Measurements from ENCODE around the gene SLC8A1. TPM values are rescaled to one million over a fixed set of nuclear protein-coding genes. Genes with fewer than 3 reads are reported as not detected.

SLC8A1 gene
- total RNA-seq, 1 donor = 39.1 TPM

DNA sequence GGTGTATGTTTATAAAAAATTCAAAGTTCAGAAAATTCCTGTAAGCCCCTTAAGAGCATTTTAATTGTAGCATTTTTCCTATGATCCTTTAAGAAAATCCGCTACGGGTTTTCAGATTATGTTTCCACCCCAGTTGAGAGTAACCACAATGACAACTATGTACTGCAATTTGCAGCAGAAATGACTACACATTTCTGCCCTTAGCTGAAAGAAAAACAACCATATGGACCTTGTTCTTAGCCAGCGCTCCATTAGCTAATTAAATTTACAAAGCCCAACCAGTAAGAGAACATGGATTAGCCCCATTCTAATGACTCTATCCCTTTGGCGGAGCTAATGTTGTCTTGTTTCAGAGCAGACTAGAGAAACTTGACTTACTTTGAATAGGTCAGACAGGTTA, 247.6 kb downstream of the SLC8A1 start:
- no peak overlapping the region for H3K4me3 ChIP-seq (ENCODE audit: low read depth, low read length)
- DNase-seq (ENCODE audit: low read depth) = no peak
- TF ChIP-seq, protein P1, sequence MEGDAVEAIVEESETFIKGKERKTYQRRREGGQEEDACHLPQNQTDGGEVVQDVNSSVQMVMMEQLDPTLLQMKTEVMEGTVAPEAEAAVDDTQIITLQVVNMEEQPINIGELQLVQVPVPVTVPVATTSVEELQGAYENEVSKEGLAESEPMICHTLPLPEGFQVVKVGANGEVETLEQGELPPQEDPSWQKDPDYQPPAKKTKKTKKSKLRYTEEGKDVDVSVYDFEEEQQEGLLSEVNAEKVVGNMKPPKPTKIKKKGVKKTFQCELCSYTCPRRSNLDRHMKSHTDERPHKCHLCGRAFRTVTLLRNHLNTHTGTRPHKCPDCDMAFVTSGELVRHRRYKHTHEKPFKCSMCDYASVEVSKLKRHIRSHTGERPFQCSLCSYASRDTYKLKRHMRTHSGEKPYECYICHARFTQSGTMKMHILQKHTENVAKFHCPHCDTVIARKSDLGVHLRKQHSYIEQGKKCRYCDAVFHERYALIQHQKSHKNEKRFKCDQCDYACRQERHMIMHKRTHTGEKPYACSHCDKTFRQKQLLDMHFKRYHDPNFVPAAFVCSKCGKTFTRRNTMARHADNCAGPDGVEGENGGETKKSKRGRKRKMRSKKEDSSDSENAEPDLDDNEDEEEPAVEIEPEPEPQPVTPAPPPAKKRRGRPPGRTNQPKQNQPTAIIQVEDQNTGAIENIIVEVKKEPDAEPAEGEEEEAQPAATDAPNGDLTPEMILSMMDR (IDR thresholded peaks at IDR 0.05; ENCODE audit: insufficient read depth, low read length) = no peak

GRCh38 chr2:40202798-40203400, 249.0 kb downstream of the SLC8A1 start:
- no peak overlapping the region for H3K4me3 ChIP-seq (ENCODE audit: low read depth, low read length)
- TF ChIP-seq, protein P1 (IDR thresholded peaks at IDR 0.05; ENCODE audit: insufficient read depth, low read length) = no peak
- peak; percentile 38 for DNase-seq (ENCODE audit: low read depth)

GRCh38 chr2:40201425-40201824, 250.5 kb downstream of the SLC8A1 start:
- peak; percentile 30 for DNase-seq (ENCODE audit: low read depth)
- TF ChIP-seq, protein P1 (IDR thresholded peaks at IDR 0.05; ENCODE audit: insufficient read depth, low read length) = no peak
- H3K4me3 ChIP-seq (ENCODE audit: low read depth, low read length) = no peak overlapping the region

DNA sequence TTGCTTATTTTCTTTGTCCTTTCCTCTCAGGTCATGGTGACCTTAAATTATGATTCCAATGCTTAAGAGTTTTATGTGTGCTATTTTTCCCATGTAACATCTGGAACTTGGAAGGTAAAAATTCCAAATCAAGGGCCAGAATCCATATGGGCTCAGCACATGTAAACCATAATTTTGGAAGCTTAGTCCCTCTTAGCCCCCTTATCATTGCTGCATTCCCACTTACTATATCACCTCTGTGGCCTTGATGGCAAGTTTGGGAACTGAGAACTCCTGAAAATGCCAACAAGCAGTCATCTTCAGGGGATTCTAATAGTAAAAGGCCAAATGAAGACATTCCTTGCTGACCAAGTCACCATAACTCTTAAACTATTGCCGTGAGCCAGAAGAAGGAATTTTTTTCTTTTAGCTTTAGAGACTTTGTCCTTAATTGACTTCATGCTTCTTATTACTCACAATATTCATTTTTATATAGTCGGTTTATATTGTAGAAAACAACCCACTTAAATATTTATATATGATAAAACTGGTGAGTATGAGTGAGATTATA, 251.4 kb downstream of the SLC8A1 start:
- TF ChIP-seq, protein P1 (IDR thresholded peaks at IDR 0.05; ENCODE audit: insufficient read depth, low read length) = no peak
- DNase-seq (ENCODE audit: low read depth) = peak; percentile 50
- no peak overlapping the region for H3K4me3 ChIP-seq (ENCODE audit: low read depth, low read length)

DNA sequence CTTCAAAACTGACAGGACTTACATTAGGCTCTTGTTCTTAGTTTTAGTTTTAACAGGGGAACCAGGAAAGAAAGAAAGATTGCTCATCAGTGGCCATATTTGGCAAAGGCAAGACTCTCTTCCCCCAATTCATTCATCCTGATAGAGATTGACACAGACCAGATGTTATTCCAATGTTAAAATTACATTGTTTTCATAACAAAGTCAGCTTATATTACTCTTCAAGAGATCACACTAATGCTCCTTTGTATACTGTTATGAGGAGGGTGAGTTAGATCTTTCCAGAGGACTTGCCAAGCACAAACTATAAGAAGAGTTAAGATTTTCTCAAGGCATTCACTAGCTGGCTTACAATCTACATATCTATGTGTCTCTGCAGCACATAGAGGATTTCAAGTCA, 252.1 kb downstream of the SLC8A1 start:
- no peak overlapping the region for H3K4me3 ChIP-seq (ENCODE audit: low read depth, low read length)
- DNase-seq (ENCODE audit: low read depth) = peak; percentile 67
- TF ChIP-seq, protein P1 (IDR thresholded peaks at IDR 0.05; ENCODE audit: insufficient read depth, low read length) = no peak

- TF ChIP-seq, protein P1 (IDR thresholded peaks at IDR 0.05; ENCODE audit: insufficient read depth, low read length) = no peak
- H3K4me3 ChIP-seq (ENCODE audit: low read depth, low read length) = no peak overlapping the region
- DNase-seq (ENCODE audit: low read depth) = no peak
Measured at GRCh38 chr2:40197121-40197520, 254.8 kb downstream of the SLC8A1 start.

DNA sequence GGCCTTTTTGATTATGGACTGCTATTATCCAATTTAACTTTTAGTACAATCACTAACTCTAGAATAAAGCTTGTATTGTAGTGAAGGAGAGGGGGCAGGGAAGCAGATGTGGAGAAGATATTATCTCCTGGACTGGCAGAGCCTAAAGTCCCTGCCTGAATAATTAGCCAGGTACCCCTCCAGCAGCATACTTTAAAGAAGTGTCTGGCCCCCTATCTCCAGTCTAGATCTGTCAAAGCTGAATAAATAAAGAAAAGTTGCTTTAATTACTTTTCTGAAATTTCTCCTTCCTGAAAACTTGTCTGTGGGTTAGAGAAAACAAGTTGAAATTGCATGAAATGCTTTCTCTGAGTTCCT, 258.2 kb downstream of the SLC8A1 start:
- no peak for DNase-seq (ENCODE audit: low read depth)
- no peak overlapping the region for H3K4me3 ChIP-seq (ENCODE audit: low read depth, low read length)
- TF ChIP-seq, protein P1 (IDR thresholded peaks at IDR 0.05; ENCODE audit: insufficient read depth, low read length) = no peak
